K562 (cell line): ENCODE data around the gene WNK2. TPM values are rescaled to one million over a fixed set of nuclear protein-coding genes. Genes with fewer than 3 reads are reported as not detected.

Experiments
- ATAC-seq: fragments of 200-7000 bp; cut with Tn5 transposase; 3 replicates; pipeline ENCODE4 v1.9.1; 2020; ENCODE audit warnings: moderate library complexity
- BruUV-seq: library from RNA; stranded (reverse); fragments of 400-500 nt; replicated peaks from 2 replicates; lab custom pipeline; 2021; lab: Mats Ljungman, UMichigan
- CTCF ChIA-PET: fragments of 300-600 bp; formaldehyde crosslinking; extraction: SDS; loops from one replicate; lab custom pipeline; 2021; ENCODE audit warnings: low intra/inter-chr PET ratio; lab: Yijun Ruan, JAX
- POLR2A ChIA-PET: fragments of 300-600, 350-650 bp; sonication (Branson Sonifier 250); formaldehyde crosslinking; extraction: SDS; loops from one replicate; lab custom pipeline; 2021; ENCODE audit warnings: antibody characterized with exemption, inconsistent platforms; lab: Yijun Ruan, JAX
- DNase-seq, 4 experiments: peaks; one replicate each; pipeline versions ENCODE4 v3.0.0 to v3.0.0-alpha.2; 2011 to 2018; ENCODE audit warnings: low spot score in 3 of 4, mixed read lengths in 3 of 4; ENCODE audit errors: extremely low read depth in 1 of 4
- FAIRE-seq: peaks from 2 replicates; lab custom pipeline; 2011; peaks lifted over from hg19 to GRCh38; lab: Jason Lieb, UNC
- H2AFZ ChIP-seq: 2 replicates; pipeline ENCODE4 v1.6.0; 2011; ENCODE audit warnings: low read depth, low read length, control low read depth, inconsistent platforms
- H3K27ac ChIP-seq: fragments of 200-600 bp; 3 replicates; pipeline ENCODE4 v1.8.0; 2011; ENCODE audit warnings: low read depth, mild to moderate bottlenecking, control low read depth, inconsistent platforms, low read length, moderate library complexity, mixed read lengths; ENCODE audit errors: extremely low read depth
- H3K27me3 ChIP-seq, 2 experiments: fragments of 300-600 bp in 1 of 2; 2 replicates in 1 of 2; 3 replicates in 1 of 2; pipeline versions ENCODE4 v1.6.0 to v1.8.0; 2011; ENCODE audit warnings: inconsistent platforms in 2 of 2, low read length in 2 of 2, mild to moderate bottlenecking in 1 of 2, mixed read lengths in 1 of 2, moderate library complexity in 1 of 2; ENCODE audit not compliant: control insufficient read depth in 2 of 2, insufficient read depth in 2 of 2
- H3K36me3 ChIP-seq: fragments of 300-600 bp; 3 replicates; pipeline ENCODE4 v1.8.0; 2011; ENCODE audit warnings: mild to moderate bottlenecking, low read length, inconsistent platforms; ENCODE audit not compliant: control insufficient read depth, insufficient read depth
- H3K4me1 ChIP-seq, 2 experiments: fragments of 200-600 bp in 1 of 2; replicated peaks in 1 of 2; 2 replicates in 1 of 2; 3 replicates in 1 of 2; pipeline versions ENCODE4 v1.5.1 to v1.8.0; 2011; ENCODE audit warnings: inconsistent platforms in 2 of 2, low read length in 2 of 2, mild to moderate bottlenecking in 1 of 2, mixed read lengths in 1 of 2, moderate library complexity in 1 of 2; ENCODE audit not compliant: control insufficient read depth in 2 of 2, insufficient read depth in 2 of 2
- H3K4me2 ChIP-seq: 2 replicates; pipeline ENCODE4 v1.6.1; 2011; ENCODE audit warnings: low read length, control low read depth, inconsistent platforms, mixed read lengths; ENCODE audit not compliant: insufficient read depth
- H3K4me3 ChIP-seq: fragments of 200-600 bp; sonication (generic), shearing (Covaris generic); 2 replicates; pipeline ENCODE4 v1.5.1; 2016; ENCODE audit warnings: control low read depth, inconsistent platforms
- H3K79me2 ChIP-seq: fragments of 200-600 bp; 3 replicates; pipeline ENCODE4 v1.8.0; 2011; ENCODE audit warnings: low read length, inconsistent platforms; ENCODE audit not compliant: control insufficient read depth, insufficient read depth
- H3K9ac ChIP-seq, 2 experiments: 2 replicates each; pipeline versions ENCODE4 v1.6.0 to v1.6.1; 2011; ENCODE audit warnings: low read depth in 2 of 2, low read length in 2 of 2, control low read depth in 1 of 2, inconsistent platforms in 1 of 2, mild to moderate bottlenecking in 1 of 2, mixed read lengths in 1 of 2; ENCODE audit not compliant: insufficient read depth in 1 of 2
- H3K9me1 ChIP-seq: one replicate; pipeline ENCODE4 v1.6.0; 2011; ENCODE audit warnings: inconsistent platforms, mild to moderate bottlenecking, low read length, moderate library complexity; ENCODE audit not compliant: control insufficient read depth, insufficient read depth
- H3K9me3 ChIP-seq: replicated peaks from 2 replicates; pipeline ENCODE4 v1.5.1; 2011; ENCODE audit warnings: low read depth, low read length, inconsistent platforms; ENCODE audit not compliant: control insufficient read depth, insufficient read depth
- H4K20me1 ChIP-seq: replicated peaks from 2 replicates; pipeline ENCODE4 v1.6.1; 2011; ENCODE audit warnings: low read length, inconsistent platforms, mixed read lengths; ENCODE audit not compliant: control insufficient read depth, insufficient read depth
- BMI1 ChIP-seq: fragments of 150-350 bp; IDR thresholded peaks from 2 replicates; pipeline ENCODE4 v1.6.1; 2014; ENCODE audit warnings: low read length
- CAMTA2 ChIP-seq: fragments of 250-450 bp; sonication (Bioruptor Pico); conservative IDR thresholded peaks from 2 replicates; pipeline ENCODE4 v1.5.1; 2022
- DPF2 ChIP-seq: fragments of 450-650 bp; IDR thresholded peaks from 2 replicates; pipeline ENCODE4 v1.6.1; 2016
- E2F4 ChIP-seq: sonication (generic); formaldehyde crosslinking; IDR thresholded peaks from 2 replicates; pipeline ENCODE4 v1.8.0; 2022; ENCODE audit warnings: mild to moderate bottlenecking, low read depth, missing genetic modification reagents
- JUN ChIP-seq, 2 experiments: sonication (generic) in 1 of 2; formaldehyde crosslinking in 1 of 2; IDR thresholded peaks; 2 replicates each; pipeline versions ENCODE4 v1.6.1 to v1.8.0; 2012 to 2022; ENCODE audit warnings: borderline replicate concordance in 2 of 2, mild to moderate bottlenecking in 2 of 2, improper control_type of control experiment in 1 of 2, low read depth in 1 of 2, low read length in 1 of 2, missing genetic modification reagents in 1 of 2
- NFIX ChIP-seq: fragments of 250-450 bp; sonication (Bioruptor Pico); IDR thresholded peaks from 2 replicates; pipeline ENCODE4 v1.4.0; 2020; ENCODE audit warnings: low read depth, mild to moderate bottlenecking, moderate library complexity
- POLR2AphosphoS2 ChIP-seq: IDR thresholded peaks from 2 replicates; pipeline ENCODE4 v1.6.1; 2012; ENCODE audit warnings: low read length, improper control_type of control experiment
- SNRNP70 ChIP-seq: fragments of 200-400 bp; formaldehyde crosslinking; optimal IDR thresholded peaks from 2 replicates; pipeline ENCODE3; 2017; ENCODE audit warnings: low read depth, low read length
- SRSF9 ChIP-seq: fragments of 200-400 bp; formaldehyde crosslinking; IDR thresholded peaks from 2 replicates; pipeline ENCODE4 v1.6.1; 2017; ENCODE audit warnings: low read depth, low read length, borderline replicate concordance
- WGBS: fragments of 100-300 bp; shearing (Covaris generic); methylation state at CpG from one replicate; pipeline ENCODE4 v1.1.6; 2016; ENCODE audit warnings: low coverage, mixed read lengths; ENCODE audit not compliant: insufficient coverage; ENCODE audit errors: missing lambda C conversion rate; 5-methylcytosine and 5-hydroxymethylcytosine counted together
- in situ Hi-C: fragments of 300-500 bp; cut with MboI; formaldehyde crosslinking; loops from 4 replicates; pipeline ENCODE4 v1.15.0; 2018; ENCODE audit warnings: inconsistent platforms, mixed read lengths
- intact Hi-C: fragments of 100-400 bp; cut with micrococcal nuclease; formaldehyde crosslinking; loops from 2 replicates; pipeline ENCODE4 v1.14.2; 2022
- polyA plus RNA-seq, 8 experiments: library from polyadenylated mRNA; depleted of rRNA in 4 of 8; stranded (reverse) in 5 of 8; unstranded in 3 of 8; fragments of >200 nt; fragmentation: Nextera tagmentation in 2 of 8; fragmentation: Illumina TruSeq in 1 of 8; extraction: Ambion mirVana in 2 of 8; extraction: Trizol in 1 of 8; gene quantifications; 2 replicates each; pipeline versions ENCODE4 v1.2.1 to v1.2.3, GENCODE V29; 2011 to 2014; ENCODE audit warnings: inconsistent platforms in 1 of 8, missing spikeins in 1 of 8
- total RNA-seq, 7 experiments: library from RNA; depleted of rRNA in 6 of 7; stranded (reverse); fragments of >200 nt in 6 of 7; fragmentation: Illumina TruSeq in 2 of 7; extraction: Trizol in 2 of 7; gene quantifications; 2 replicates each; pipeline versions ENCODE4 v1.2.1 to v1.2.3, GENCODE V29; 2011 to 2021; ENCODE audit warnings: low replicate concordance in 1 of 7
- TF ChIP-seq, protein P1 (sequence below): fragments of 200-400 bp; formaldehyde crosslinking; IDR thresholded peaks from 2 replicates; pipeline ENCODE4 v1.6.1; 2017; ENCODE audit warnings: mild to moderate bottlenecking, low read depth, low read length, moderate library complexity
- TF ChIP-seq, protein P2 (sequence below): fragments of 450-650 bp; IDR thresholded peaks from 2 replicates; pipeline ENCODE4 v1.6.1; 2016; ENCODE audit warnings: low read depth, mild to moderate bottlenecking, moderate library complexity
- TF ChIP-seq, protein P3 (sequence below): fragments of 450-650 bp; formaldehyde crosslinking; IDR thresholded peaks from 2 replicates; pipeline ENCODE4 v1.4.0; 2020; ENCODE audit warnings: mild to moderate bottlenecking, moderate library complexity

The WNK2 gene
- total and polyA plus RNA-seq, 9 of the 15 experiments (the other 6 are each of a cell fraction or from before 2014, with no cell fraction given): 0.36 to 3.3 (median 0.64) TPM; not detected in 2

DNA sequence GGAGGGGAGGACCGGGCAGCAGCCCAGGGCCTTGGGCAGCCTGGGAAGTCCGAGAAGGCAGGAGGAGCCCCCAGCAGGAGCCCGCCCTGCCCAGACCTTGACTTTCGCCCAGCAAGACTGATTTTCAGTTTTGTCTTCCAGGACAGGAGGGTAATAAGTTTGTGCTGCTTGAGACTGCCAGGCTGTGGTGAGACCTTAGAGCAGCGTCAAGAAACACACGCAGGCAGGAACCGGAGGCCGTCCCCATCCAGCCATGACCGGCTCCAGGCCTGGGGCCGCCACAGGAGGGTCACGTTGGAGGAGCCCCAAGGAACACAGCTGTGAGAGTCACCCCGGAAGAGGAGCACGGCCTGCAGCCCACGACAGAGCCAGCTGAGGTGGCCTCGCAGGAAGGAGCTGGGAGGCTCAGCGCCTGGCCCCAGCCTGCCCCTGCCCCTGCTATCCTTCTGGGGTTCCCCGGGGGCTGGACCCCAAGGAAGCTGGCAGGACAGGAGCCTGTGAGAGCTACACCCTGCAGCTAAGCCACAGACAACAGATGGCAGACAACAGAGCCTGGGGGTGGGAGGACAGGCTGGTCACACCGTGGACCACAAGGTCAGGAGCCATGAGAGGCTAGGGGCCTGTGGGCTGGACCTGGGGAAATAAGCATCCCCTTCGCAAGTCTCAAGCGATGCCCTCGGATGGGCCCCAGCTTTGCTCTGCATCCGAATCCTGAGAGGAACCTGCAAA, 141.5 kb downstream of the WNK2 start:
- Histone ChIP-seq H3K9me1 (peaks cover 3% of the 10 kb centered on the region), H3K4me1 (peaks cover 0 to 11% of the 10 kb centered on the region in 2 experiments; a peak in 2 of 5 replicates), H3K9me3 (no peaks in the 10 kb centered on the region), H4K20me1 (no peaks in the 10 kb centered on the region), H3K4me2 (no peak overlapping the region), H3K27ac (no peak overlapping the region), H3K79me2 (no peaks in the 10 kb centered on the region), H3K27me3 (peaks cover 26 to 57% of the 10 kb centered on the region in 2 experiments; a peak in 4 of 5 replicates), H3K4me3 (no peak overlapping the region), H3K36me3 (no peaks in the 10 kb centered on the region), H2AFZ (no peak overlapping the region), H3K9ac (no peak overlapping the region)
- TF ChIP-seq E2F4 (no peak), BMI1 (no peak), JUN (IDR thresholded peaks at IDR 0.05; ENCODE audit: borderline replicate concordance, low read depth, low read length) (no peak), JUN (CRISPR knock-in tag; IDR thresholded peaks at IDR 0.05; ENCODE audit: borderline replicate concordance) (no peak), NFIX (CRISPR knock-in tag) (no peak), SNRNP70 (no peak), POLR2AphosphoS2 (no peak), SRSF9 (no peak), DPF2 (no peak), CAMTA2 (CRISPR knock-in tag) (no peak)
- TF ChIP-seq, protein P1, sequence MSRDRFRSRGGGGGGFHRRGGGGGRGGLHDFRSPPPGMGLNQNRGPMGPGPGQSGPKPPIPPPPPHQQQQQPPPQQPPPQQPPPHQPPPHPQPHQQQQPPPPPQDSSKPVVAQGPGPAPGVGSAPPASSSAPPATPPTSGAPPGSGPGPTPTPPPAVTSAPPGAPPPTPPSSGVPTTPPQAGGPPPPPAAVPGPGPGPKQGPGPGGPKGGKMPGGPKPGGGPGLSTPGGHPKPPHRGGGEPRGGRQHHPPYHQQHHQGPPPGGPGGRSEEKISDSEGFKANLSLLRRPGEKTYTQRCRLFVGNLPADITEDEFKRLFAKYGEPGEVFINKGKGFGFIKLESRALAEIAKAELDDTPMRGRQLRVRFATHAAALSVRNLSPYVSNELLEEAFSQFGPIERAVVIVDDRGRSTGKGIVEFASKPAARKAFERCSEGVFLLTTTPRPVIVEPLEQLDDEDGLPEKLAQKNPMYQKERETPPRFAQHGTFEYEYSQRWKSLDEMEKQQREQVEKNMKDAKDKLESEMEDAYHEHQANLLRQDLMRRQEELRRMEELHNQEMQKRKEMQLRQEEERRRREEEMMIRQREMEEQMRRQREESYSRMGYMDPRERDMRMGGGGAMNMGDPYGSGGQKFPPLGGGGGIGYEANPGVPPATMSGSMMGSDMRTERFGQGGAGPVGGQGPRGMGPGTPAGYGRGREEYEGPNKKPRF: no peak
- TF ChIP-seq, protein P2, sequence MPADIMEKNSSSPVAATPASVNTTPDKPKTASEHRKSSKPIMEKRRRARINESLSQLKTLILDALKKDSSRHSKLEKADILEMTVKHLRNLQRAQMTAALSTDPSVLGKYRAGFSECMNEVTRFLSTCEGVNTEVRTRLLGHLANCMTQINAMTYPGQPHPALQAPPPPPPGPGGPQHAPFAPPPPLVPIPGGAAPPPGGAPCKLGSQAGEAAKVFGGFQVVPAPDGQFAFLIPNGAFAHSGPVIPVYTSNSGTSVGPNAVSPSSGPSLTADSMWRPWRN: no peak
- TF ChIP-seq, protein P3, sequence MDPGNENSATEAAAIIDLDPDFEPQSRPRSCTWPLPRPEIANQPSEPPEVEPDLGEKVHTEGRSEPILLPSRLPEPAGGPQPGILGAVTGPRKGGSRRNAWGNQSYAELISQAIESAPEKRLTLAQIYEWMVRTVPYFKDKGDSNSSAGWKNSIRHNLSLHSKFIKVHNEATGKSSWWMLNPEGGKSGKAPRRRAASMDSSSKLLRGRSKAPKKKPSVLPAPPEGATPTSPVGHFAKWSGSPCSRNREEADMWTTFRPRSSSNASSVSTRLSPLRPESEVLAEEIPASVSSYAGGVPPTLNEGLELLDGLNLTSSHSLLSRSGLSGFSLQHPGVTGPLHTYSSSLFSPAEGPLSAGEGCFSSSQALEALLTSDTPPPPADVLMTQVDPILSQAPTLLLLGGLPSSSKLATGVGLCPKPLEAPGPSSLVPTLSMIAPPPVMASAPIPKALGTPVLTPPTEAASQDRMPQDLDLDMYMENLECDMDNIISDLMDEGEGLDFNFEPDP (CRISPR knock-in tag): no peak
- WGBS: 7% methylated on average over 22 of the region's 22 CpGs
- ChIA-PET POLR2A (interaction anchor here (0.5 to 1.0 kb wide), 2 partner anchors 19 to 260 kb away, joined by 3 to 4 read pairs; no protein-coding TSS in a partner anchor), CTCF (no interaction called here)
- FAIRE-seq: no peak
- in situ Hi-C loops: no loop called here
- peak in 1 of 4 experiments; percentile 2 for DNase-seq
- intact Hi-C loops: no loop called here
- BruUV-seq: no TSS peak
- no peak for ATAC-seq
